Right atrium auricular region (tissue), 2 donors: ENCODE measurements around the gene USP3. TPM values are rescaled to one million over a fixed set of nuclear protein-coding genes. Genes with fewer than 3 reads are reported as not detected.

Experiments used
- DNase-seq: peaks from one replicate; pipeline ENCODE4 v3.0.0-alpha.2; 2019; ENCODE audit warnings: low spot score
- H3K27ac ChIP-seq, 2 donors: fragments of 200-600 bp; sonication (generic); 1 replicate in 1 of 2; 2 replicates in 1 of 2; pipeline ENCODE4 v1.5.1; 2016 to 2019
- H3K27me3 ChIP-seq, 2 donors: fragments of 200-600 bp; sonication (generic); one replicate each; pipeline versions ENCODE4 v1.5.1 to v1.6.0; 2017 to 2019
- H3K36me3 ChIP-seq: fragments of 200-600 bp; sonication (generic); one replicate; pipeline ENCODE4 v1.5.1; 2016
- H3K4me1 ChIP-seq, 2 donors: fragments of 200-600 bp; sonication (generic); one replicate each; pipeline versions ENCODE4 v1.5.1 to v1.6.0; 2017 to 2019
- H3K4me3 ChIP-seq, 2 donors: fragments of 200-600 bp; sonication (generic); 1 replicate in 1 of 2; 2 replicates in 1 of 2; pipeline ENCODE4 v1.5.1; 2017 to 2019; ENCODE audit warnings: mild to moderate bottlenecking in 1 of 2, moderate library complexity in 1 of 2
- H3K9me3 ChIP-seq, 2 donors: fragments of 200-600 bp; sonication (generic); one replicate each; pipeline ENCODE4 v1.5.1; 2019
- total RNA-seq, 2 donors: library from RNA; depleted of rRNA; stranded (reverse); fragments of >200 nt; gene quantifications; one replicate each; pipeline ENCODE4 v1.1.0, GENCODE V29; 2016
- TF ChIP-seq, protein P1 (sequence below), 2 donors: fragments of 200-600 bp; sonication (generic); IDR thresholded peaks; one replicate each; pipeline ENCODE4 v1.5.1; 2019; ENCODE audit warnings: antibody characterized with exemption in 2 of 2

USP3 gene
- total RNA-seq, 2 donors from 2014 or later: 12.3 to 18.5 TPM

DNA sequence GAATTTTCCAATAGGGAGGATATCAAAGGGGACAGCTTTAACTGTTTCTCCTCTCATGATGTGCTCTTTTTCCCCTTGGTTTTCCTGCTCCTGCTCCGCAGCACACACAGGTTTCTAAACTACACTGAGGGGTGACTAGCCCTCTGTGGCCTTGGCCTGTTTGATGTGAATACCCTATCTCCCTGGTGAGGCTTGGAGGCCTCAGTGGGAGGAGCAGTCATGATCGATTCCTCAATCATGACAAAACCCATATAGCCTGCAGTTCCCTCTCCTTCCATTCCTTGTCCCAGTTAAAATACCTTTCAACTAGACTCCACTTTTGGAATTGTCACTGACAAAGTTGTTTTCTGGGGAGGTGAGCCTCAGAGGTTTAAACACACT, 24.0 kb upstream of the USP3 start:
- Histone ChIP-seq H3K4me3 (no peak overlapping the region), H3K27ac (no peak overlapping the region), H3K36me3 (no peaks in the 10 kb centered on the region), H3K4me1 (peaks cover 0 to 3% of the 10 kb centered on the region in 2 donors), H3K27me3 (no peaks in the 10 kb centered on the region), H3K9me3 (no peaks in the 10 kb centered on the region)
- TF ChIP-seq, protein P1, sequence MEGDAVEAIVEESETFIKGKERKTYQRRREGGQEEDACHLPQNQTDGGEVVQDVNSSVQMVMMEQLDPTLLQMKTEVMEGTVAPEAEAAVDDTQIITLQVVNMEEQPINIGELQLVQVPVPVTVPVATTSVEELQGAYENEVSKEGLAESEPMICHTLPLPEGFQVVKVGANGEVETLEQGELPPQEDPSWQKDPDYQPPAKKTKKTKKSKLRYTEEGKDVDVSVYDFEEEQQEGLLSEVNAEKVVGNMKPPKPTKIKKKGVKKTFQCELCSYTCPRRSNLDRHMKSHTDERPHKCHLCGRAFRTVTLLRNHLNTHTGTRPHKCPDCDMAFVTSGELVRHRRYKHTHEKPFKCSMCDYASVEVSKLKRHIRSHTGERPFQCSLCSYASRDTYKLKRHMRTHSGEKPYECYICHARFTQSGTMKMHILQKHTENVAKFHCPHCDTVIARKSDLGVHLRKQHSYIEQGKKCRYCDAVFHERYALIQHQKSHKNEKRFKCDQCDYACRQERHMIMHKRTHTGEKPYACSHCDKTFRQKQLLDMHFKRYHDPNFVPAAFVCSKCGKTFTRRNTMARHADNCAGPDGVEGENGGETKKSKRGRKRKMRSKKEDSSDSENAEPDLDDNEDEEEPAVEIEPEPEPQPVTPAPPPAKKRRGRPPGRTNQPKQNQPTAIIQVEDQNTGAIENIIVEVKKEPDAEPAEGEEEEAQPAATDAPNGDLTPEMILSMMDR (IDR thresholded peaks at IDR 0.05): no peak
- DNase-seq: no peak

DNA sequence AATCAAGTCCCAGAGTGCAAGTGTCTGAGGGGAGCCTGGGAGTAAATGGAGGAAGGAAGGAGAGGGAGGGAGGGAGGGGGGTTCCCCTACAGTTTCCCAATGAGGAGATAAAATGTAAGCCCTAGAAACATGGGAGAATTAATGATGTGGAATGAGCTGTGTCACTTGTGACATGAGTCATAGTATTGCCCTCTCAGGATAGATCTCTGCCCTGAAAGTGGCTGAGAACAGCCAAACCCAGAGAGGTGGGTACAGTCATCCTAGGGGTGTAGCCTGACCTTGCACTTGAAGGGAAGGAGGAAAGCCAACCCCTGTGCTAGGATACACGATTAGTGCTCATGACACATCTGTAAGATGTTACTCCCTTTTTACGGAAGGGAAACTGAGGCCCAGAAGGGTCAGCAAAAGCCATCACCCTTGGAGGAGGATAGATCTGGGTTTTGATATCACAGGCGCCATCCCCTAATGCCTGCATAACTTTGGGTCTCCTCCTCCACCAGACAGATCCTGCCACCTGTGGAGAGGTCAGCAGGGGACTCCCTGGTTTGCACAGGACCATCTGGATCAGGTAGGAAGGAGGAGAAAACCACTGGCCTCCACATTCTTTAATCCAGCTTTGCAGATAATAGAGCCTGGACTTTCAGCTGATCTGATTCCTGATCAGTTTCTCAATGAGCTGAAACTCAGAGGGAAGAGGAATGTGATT, 23.1 kb upstream of the USP3 start:
- H3K4me1 ChIP-seq: peaks cover 0 to 3% of the 10 kb centered on the region in 2 donors
- H3K27ac ChIP-seq: no peak overlapping the region
- no peak for DNase-seq
- TF ChIP-seq, protein P1 (IDR thresholded peaks at IDR 0.05): no peak
- H3K27me3 ChIP-seq: no peaks in the 10 kb centered on the region
- no peak overlapping the region for H3K4me3 ChIP-seq
- H3K36me3 ChIP-seq: no peaks in the 10 kb centered on the region
- no peaks in the 10 kb centered on the region for H3K9me3 ChIP-seq

DNA sequence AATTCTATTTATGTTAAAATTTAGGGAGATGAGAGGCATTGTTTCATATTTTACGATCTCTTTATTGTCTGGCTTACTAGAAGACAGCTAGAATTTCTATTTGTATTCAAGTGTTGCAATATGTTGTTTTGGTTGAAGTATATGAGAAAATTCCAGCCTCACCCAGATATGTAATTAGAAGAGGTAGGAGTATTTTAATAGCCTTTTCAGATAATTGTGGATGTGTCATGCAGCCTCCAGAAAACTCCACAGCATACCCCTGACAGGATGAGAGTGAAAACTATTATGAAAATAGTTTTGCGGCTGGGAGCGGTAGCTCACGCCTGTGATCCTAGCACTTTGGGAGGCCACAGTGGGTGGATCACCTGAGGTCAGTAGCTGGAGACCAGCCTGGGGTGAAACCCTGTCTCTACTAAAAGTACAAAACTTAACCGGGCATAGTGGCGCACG, 21.5 kb upstream of the USP3 start:
- DNase-seq: no peak
- Histone ChIP-seq H3K27me3 (no peaks in the 10 kb centered on the region), H3K27ac (no peak overlapping the region), H3K4me1 (no peaks in the 10 kb centered on the region), H3K36me3 (no peaks in the 10 kb centered on the region), H3K9me3 (no peaks in the 10 kb centered on the region), H3K4me3 (no peak overlapping the region)
- TF ChIP-seq, protein P1 (IDR thresholded peaks at IDR 0.05): no peak

DNA sequence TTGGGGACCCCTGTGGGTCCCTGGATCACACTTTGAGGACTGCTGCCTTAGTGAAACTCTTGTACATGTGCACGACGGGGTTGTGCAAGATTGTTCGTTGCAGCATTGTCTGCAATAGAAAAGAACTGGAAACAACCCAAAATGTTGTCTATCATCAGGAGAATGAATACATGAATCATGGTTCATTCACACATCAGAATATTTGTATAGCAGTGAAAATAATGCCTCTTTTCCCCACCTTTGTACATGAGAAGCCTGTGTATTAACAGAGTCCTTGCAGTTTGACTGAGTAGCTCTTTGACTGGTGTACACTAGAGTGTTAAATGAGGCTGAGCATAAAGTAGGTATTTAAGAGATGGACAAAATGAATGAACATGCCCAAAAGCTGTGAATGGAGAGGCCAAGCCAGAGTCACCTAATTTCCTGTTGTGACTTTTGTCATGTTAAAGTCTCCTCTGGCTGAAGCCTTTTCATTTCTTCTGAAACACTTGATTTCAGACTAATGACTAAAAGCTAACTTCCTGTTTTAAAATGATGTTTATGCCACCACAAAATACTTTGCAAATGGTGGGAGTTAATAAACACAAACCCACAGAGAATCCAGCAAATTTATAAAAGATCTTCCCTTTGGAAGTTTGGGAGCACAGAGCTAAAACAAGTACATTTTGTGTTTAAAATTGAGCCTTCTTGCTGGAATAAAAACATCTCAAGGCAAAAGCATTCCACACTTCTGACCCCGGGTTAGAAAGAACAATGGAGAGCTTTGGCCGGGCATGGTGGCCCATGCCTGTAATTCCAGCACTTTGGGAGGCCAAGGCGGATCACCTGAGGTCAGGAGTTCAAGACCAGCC, 20.6 kb upstream of the USP3 start:
- H3K36me3 ChIP-seq: no peaks in the 10 kb centered on the region
- no peaks in the 10 kb centered on the region for H3K9me3 ChIP-seq
- no peaks in the 10 kb centered on the region for H3K27me3 ChIP-seq
- no peak overlapping the region for H3K27ac ChIP-seq
- no peaks in the 10 kb centered on the region for H3K4me1 ChIP-seq
- TF ChIP-seq, protein P1 (IDR thresholded peaks at IDR 0.05): no peak
- H3K4me3 ChIP-seq: no peak overlapping the region
- DNase-seq: no peak

DNA sequence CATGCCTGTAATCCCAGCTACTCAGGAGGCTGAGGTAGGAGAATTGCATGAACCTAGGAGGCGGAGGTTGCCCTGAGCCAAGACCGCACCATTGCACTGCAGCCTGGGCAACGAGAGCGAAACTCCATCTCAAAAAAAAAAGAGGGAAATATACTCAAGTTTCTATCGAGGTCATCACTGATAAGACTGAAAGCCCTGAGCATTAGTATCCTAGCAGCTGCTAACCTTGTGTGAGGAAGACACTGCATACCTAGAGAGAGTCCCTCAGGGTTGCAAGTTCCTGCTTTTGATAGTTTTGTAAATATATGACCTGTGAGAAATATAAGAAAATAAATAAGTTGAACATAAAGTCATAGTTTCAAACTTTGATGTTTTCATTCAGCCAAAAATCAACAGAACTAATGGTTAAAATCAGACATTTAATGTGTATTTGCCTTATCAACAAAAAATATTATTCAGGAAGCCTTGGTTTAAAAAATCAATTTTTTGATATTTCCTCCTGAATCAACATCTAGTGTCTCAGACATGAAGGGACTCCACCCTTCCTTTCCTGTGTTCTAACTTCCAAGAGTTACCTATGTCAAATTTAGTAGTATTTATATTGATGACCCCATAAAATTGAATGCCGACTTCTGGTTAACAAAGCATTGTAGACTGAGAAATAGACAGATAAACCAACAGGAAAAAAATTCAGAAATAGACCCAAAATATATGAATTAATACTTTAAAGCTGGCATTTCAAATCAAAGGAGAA, 19.8 kb upstream of the USP3 start:
- Histone ChIP-seq H3K4me1 (no peaks in the 10 kb centered on the region), H3K27me3 (no peaks in the 10 kb centered on the region), H3K9me3 (no peaks in the 10 kb centered on the region), H3K27ac (no peak overlapping the region), H3K4me3 (no peak overlapping the region), H3K36me3 (no peaks in the 10 kb centered on the region)
- DNase-seq: no peak
- TF ChIP-seq, protein P1 (IDR thresholded peaks at IDR 0.05): no peak
